Stimulated activated CD4-positive, alpha-beta T cell treated with anti-CD3 and anti-CD28 coated beads, Interleukin-4, amount 100 ng/mL, for 4 hours (primary cell): ENCODE measurements around the gene AQP12B.

ENCODE experiments used
- DNase-seq, 2 experiments: peaks; one replicate each; pipeline ENCODE4 v3.0.0-alpha.2; 2020

The AQP12B gene

GRCh38 chr2:240630771-240631547 lies 51.7 kb downstream of the AQP12B start:
- no peak for DNase-seq

GRCh38 chr2:240629968-240630770 lies 52.5 kb downstream of the AQP12B start:
- no peak for DNase-seq

- no peak for DNase-seq
Measured at GRCh38 chr2:240629619-240629967, 53.1 kb downstream of the AQP12B start.

GRCh38 chr2:240628808-240629618 lies 53.7 kb downstream of the AQP12B start:
- no peak for DNase-seq

GRCh38 chr2:240628507-240628807 lies 54.2 kb downstream of the AQP12B start:
- no peak for DNase-seq

- DNase-seq = no peak
Measured at GRCh38 chr2:240627736-240628506, 54.8 kb downstream of the AQP12B start.

- no peak for DNase-seq
Measured at GRCh38 chr2:240626531-240627300, 56.0 kb downstream of the AQP12B start.
